KBM-7 (cell line): ENCODE data around the gene MYO18A.

Source experiments
- DNase-seq: peaks from one replicate; pipeline ENCODE4 v3.0.0-alpha.2; 2015
- in situ Hi-C: fragments of 300-500 bp; cut with MboI; formaldehyde crosslinking; loops from 2 replicates; pipeline ENCODE4 v1.14.3; 2020; ENCODE audit warnings: low sequenced_read_pairs, low pct_unique_long_range_greater_than_20kb, mixed read lengths

MYO18A gene

GRCh38 chr17:29036584-29036983 is 143.6 kb downstream of the MYO18A start:
- DNase-seq: no peak
- in situ Hi-C loops: no loop called here

DNA sequence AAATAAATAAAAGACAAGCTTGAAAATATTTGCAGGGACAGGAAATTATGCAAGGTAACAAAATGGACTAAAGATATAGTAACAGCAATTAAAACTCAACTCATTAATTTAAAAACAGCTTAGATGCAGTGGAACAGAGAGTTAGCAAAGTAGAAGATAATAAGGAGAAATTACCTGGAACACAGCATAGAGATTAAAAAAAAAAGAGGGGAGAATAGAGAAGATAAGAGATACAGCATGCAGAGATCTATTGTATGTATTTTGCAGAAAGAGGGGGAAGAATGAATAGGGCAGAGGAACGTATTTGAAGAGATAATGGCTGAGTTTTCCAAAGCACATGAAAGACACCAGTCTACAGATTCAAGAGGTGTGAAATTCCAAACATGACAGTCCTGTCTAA is 145.7 kb downstream of the MYO18A start:
- no peak for DNase-seq
- in situ Hi-C loops: no loop called here

DNA sequence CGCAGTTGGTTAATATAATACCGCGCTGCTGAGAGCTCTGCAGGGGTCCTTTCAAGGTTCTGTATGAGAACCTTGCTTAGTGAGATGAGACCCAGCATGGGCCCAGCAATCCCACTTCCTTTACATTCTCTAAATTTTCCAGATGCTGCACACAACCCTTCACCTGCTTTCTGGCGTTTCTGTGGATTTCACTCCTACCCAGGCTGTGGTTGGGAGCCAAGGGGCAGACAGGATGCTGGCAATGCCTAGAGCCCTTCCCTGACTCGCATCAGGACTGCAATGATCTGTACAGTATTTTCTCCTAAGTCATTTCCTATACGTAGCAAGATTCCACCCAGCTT is 147.4 kb downstream of the MYO18A start:
- no peak for DNase-seq
- in situ Hi-C loops: no loop called here

GRCh38 chr17:29032013-29032856 is 148.0 kb downstream of the MYO18A start:
- in situ Hi-C loops: no loop called here
- no peak for DNase-seq

- DNase-seq: no peak
- in situ Hi-C loops: no loop called here
These were observed 148.7 kb downstream of the MYO18A start for GRCh38 chr17:29031488-29031887.

- no peak for DNase-seq
- in situ Hi-C loops: no loop called here
These were observed 155.8 kb downstream of the MYO18A start for GRCh38 chr17:29024316-29024952.

DNA sequence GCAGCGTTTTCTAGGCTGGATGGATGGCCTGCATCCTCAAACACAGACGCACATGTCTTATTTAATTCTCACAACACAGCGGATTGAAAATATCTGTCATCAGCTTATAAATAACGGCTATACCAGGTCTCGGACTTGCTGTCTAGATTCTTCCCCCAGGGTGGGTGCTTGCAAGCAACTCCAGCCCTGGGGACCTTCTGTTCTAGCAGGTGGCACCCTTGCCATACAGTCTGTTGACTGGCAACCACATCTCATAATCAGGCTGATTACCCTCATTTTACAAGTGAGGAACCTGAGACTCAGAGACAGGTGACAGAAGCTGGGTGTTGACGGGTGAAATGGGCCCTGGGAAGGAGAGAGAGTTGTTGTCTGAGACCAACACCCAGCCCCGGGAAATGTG is 158.1 kb downstream of the MYO18A start:
- no peak for DNase-seq
- in situ Hi-C loops: no loop called here

- in situ Hi-C loops: no loop called here
- DNase-seq: peak; percentile 48
These were observed 159.0 kb downstream of the MYO18A start for GRCh38 chr17:29021226-29021625.
